Muscle layer of colon (tissue), 2 donors: Measurements from ENCODE around the gene RPS3A.

ENCODE experiments used
- H3K27ac ChIP-seq: one replicate; pipeline ENCODE4 v1.7.0; 2013; ENCODE audit warnings: low read depth, mild to moderate bottlenecking, low read length, moderate library complexity
- H3K27me3 ChIP-seq, 2 donors: one replicate each; pipeline ENCODE4 v1.7.0; 2013; ENCODE audit warnings: low read length in 2 of 2, mild to moderate bottlenecking in 2 of 2; ENCODE audit not compliant: insufficient read depth in 2 of 2, control insufficient read depth in 1 of 2
- H3K36me3 ChIP-seq: one replicate; pipeline ENCODE4 v1.7.0; 2013; ENCODE audit warnings: mild to moderate bottlenecking, low read length; ENCODE audit not compliant: insufficient read depth
- H3K4me1 ChIP-seq: one replicate; pipeline ENCODE4 v1.7.0; 2013; ENCODE audit warnings: mild to moderate bottlenecking, low read length; ENCODE audit not compliant: insufficient read depth
- H3K4me3 ChIP-seq, 2 donors: one replicate each; pipeline ENCODE4 v1.7.0; 2013; ENCODE audit warnings: low read length in 2 of 2, low read depth in 1 of 2, mild to moderate bottlenecking in 1 of 2, moderate library complexity in 1 of 2
- H3K9ac ChIP-seq: one replicate; pipeline ENCODE4 v1.7.0; 2013; ENCODE audit warnings: low read length
- H3K9me3 ChIP-seq: one replicate; pipeline ENCODE4 v1.7.0; 2013; ENCODE audit warnings: mild to moderate bottlenecking, low read length
- donor health status: abdominal sarcoma.
- donor health status: Adenocarcinoma of cecum.

The RPS3A gene

GRCh38 chr4:151150821-151151580 lies 51.6 kb downstream of the RPS3A start:
- Histone ChIP-seq H3K27me3 (no peaks in the 10 kb centered on the region), H3K27ac (no peak overlapping the region), H3K36me3 (peaks cover 27% of the 10 kb centered on the region), H3K4me3 (no peak overlapping the region), H3K9ac (no peak overlapping the region), H3K4me1 (no peaks in the 10 kb centered on the region), H3K9me3 (no peaks in the 10 kb centered on the region)

GRCh38 chr4:151152028-151152427 lies 52.6 kb downstream of the RPS3A start:
- H3K27ac ChIP-seq = no peak overlapping the region
- H3K36me3 ChIP-seq = peaks cover 32% of the 10 kb centered on the region
- H3K4me3 ChIP-seq = no peak overlapping the region

GRCh38 chr4:151153585-151153984 lies 54.2 kb downstream of the RPS3A start:
- H3K27me3 ChIP-seq = no peaks in the 10 kb centered on the region
- H3K9ac ChIP-seq = no peak overlapping the region
- no peaks in the 10 kb centered on the region for H3K4me1 ChIP-seq
- H3K27ac ChIP-seq = no peak overlapping the region
- H3K4me3 ChIP-seq = no peak overlapping the region
- no peaks in the 10 kb centered on the region for H3K9me3 ChIP-seq
- peaks cover 27% of the 10 kb centered on the region for H3K36me3 ChIP-seq

More at GRCh38 chr4:151152028-151152427, 52.6 kb downstream of the RPS3A start:
- H3K4me1 ChIP-seq = no peaks in the 10 kb centered on the region
- H3K9me3 ChIP-seq = no peaks in the 10 kb centered on the region
- H3K9ac ChIP-seq = no peak overlapping the region
- H3K27me3 ChIP-seq = no peaks in the 10 kb centered on the region
